ENCODE results near the gene PHF14. TPM values are rescaled to one million over a fixed set of nuclear protein-coding genes. Genes with fewer than 3 reads are reported as not detected.

Gene PHF14
- total RNA-seq, 1 donor from 2014 or later, result 43.8 TPM

GRCh38 chr7:11006291-11006690, 32.6 kb downstream of the PHF14 start:
- H3K4me1 Mint-ChIP-seq (ENCODE audit: low read depth), result peaks cover 13% of the 10 kb centered on the region
- no peak overlapping the region for H3K27ac Mint-ChIP-seq
- H3K9me3 Mint-ChIP-seq, result no peaks in the 10 kb centered on the region
- H3K27me3 Mint-ChIP-seq (ENCODE audit: insufficient read depth), result no peaks in the 10 kb centered on the region
- intact Hi-C loops (cut with micrococcal nuclease), result no loop called here
- peaks cover 7% of the 10 kb centered on the region for H3K36me3 Mint-ChIP-seq (ENCODE audit: low read depth)
- DNase-seq (ENCODE audit: low spot score), result no peak
- H3K4me3 Mint-ChIP-seq, result no peak overlapping the region

- intact Hi-C loops (cut with micrococcal nuclease), result no loop called here
- peaks cover 8% of the 10 kb centered on the region for H3K4me1 Mint-ChIP-seq (ENCODE audit: low read depth)
Observed at GRCh38 chr7:11009631-11010030, 36.0 kb downstream of the PHF14 start.

GRCh38 chr7:11021468-11021867, 47.8 kb downstream of the PHF14 start:
- no peak for DNase-seq (ENCODE audit: low spot score)
- Mint-ChIP-seq H3K9me3 (no peaks in the 10 kb centered on the region), H3K27me3 (ENCODE audit: insufficient read depth) (no peaks in the 10 kb centered on the region), H3K36me3 (ENCODE audit: low read depth) (peaks cover 26% of the 10 kb centered on the region), H3K27ac (no peak overlapping the region), H3K4me3 (no peak overlapping the region), H3K4me1 (ENCODE audit: low read depth) (no peaks in the 10 kb centered on the region)
- intact Hi-C loops (cut with micrococcal nuclease), result no loop called here

More at GRCh38 chr7:11009631-11010030, 36.0 kb downstream of the PHF14 start:
- DNase-seq (ENCODE audit: low spot score), result no peak
- Mint-ChIP-seq H3K9me3 (no peaks in the 10 kb centered on the region), H3K4me3 (no peak overlapping the region), H3K27me3 (ENCODE audit: insufficient read depth) (no peaks in the 10 kb centered on the region), H3K36me3 (ENCODE audit: low read depth) (peaks cover 13% of the 10 kb centered on the region), H3K27ac (no peak overlapping the region)

- intact Hi-C loops (cut with micrococcal nuclease), result no loop called here
- Mint-ChIP-seq H3K36me3 (ENCODE audit: low read depth) (peaks cover 21% of the 10 kb centered on the region), H3K4me1 (ENCODE audit: low read depth) (no peaks in the 10 kb centered on the region), H3K9me3 (no peaks in the 10 kb centered on the region), H3K27ac (no peak overlapping the region), H3K27me3 (ENCODE audit: insufficient read depth) (no peaks in the 10 kb centered on the region), H3K4me3 (no peak overlapping the region)
- no peak for DNase-seq (ENCODE audit: low spot score)
Observed at GRCh38 chr7:11026452-11027359, 53.0 kb downstream of the PHF14 start.

- Mint-ChIP-seq H3K4me3 (no peak overlapping the region), H3K36me3 (ENCODE audit: low read depth) (peaks cover 5% of the 10 kb centered on the region), H3K9me3 (no peaks in the 10 kb centered on the region), H3K27me3 (ENCODE audit: insufficient read depth) (no peaks in the 10 kb centered on the region), H3K4me1 (ENCODE audit: low read depth) (no peaks in the 10 kb centered on the region), H3K27ac (no peak overlapping the region)
- intact Hi-C loops (cut with micrococcal nuclease), result no loop called here
- DNase-seq (ENCODE audit: low spot score), result no peak
Observed at GRCh38 chr7:11035661-11036060, 62.0 kb downstream of the PHF14 start.

- no peaks in the 10 kb centered on the region for H3K27me3 Mint-ChIP-seq (ENCODE audit: insufficient read depth)
- no peaks in the 10 kb centered on the region for H3K9me3 Mint-ChIP-seq
- peaks cover 5% of the 10 kb centered on the region for H3K36me3 Mint-ChIP-seq (ENCODE audit: low read depth)
- H3K4me1 Mint-ChIP-seq (ENCODE audit: low read depth), result no peaks in the 10 kb centered on the region
- no peak overlapping the region for H3K27ac Mint-ChIP-seq
- DNase-seq (ENCODE audit: low spot score), result no peak
- no peak overlapping the region for H3K4me3 Mint-ChIP-seq
- intact Hi-C loops (cut with micrococcal nuclease), result no loop called here
Observed at GRCh38 chr7:11039974-11040373, 66.3 kb downstream of the PHF14 start.

GRCh38 chr7:11054033-11054432, 80.4 kb downstream of the PHF14 start:
- no peak overlapping the region for H3K27ac Mint-ChIP-seq
- intact Hi-C loops (cut with micrococcal nuclease), result loop anchor here (10.0 kb wide), 1 partner anchor 161 kb away; no protein-coding TSS in a partner anchor

GRCh38 chr7:11060893-11061292, 87.2 kb downstream of the PHF14 start:
- Mint-ChIP-seq H3K27ac (no peak overlapping the region), H3K4me3 (no peak overlapping the region), H3K36me3 (ENCODE audit: low read depth) (peaks cover 9% of the 10 kb centered on the region), H3K4me1 (ENCODE audit: low read depth) (no peaks in the 10 kb centered on the region), H3K27me3 (ENCODE audit: insufficient read depth) (no peaks in the 10 kb centered on the region), H3K9me3 (no peaks in the 10 kb centered on the region)
- DNase-seq (ENCODE audit: low spot score), result no peak
- intact Hi-C loops (cut with micrococcal nuclease), result no loop called here

More at GRCh38 chr7:11054033-11054432, 80.4 kb downstream of the PHF14 start:
- Mint-ChIP-seq H3K36me3 (ENCODE audit: low read depth) (peaks cover 13% of the 10 kb centered on the region), H3K27me3 (ENCODE audit: insufficient read depth) (no peaks in the 10 kb centered on the region), H3K9me3 (no peaks in the 10 kb centered on the region), H3K4me1 (ENCODE audit: low read depth) (no peaks in the 10 kb centered on the region), H3K4me3 (no peak overlapping the region)
- DNase-seq (ENCODE audit: low spot score), result no peak

- Mint-ChIP-seq H3K27ac (no peak overlapping the region), H3K4me1 (ENCODE audit: low read depth) (no peaks in the 10 kb centered on the region), H3K27me3 (ENCODE audit: insufficient read depth) (no peaks in the 10 kb centered on the region), H3K9me3 (no peaks in the 10 kb centered on the region), H3K4me3 (no peak overlapping the region), H3K36me3 (ENCODE audit: low read depth) (peaks cover 9% of the 10 kb centered on the region)
- DNase-seq (ENCODE audit: low spot score), result no peak
- intact Hi-C loops (cut with micrococcal nuclease), result no loop called here
Observed at GRCh38 chr7:11062110-11062509, 88.4 kb downstream of the PHF14 start.

- Mint-ChIP-seq H3K4me1 (ENCODE audit: low read depth) (no peaks in the 10 kb centered on the region), H3K4me3 (no peak overlapping the region), H3K9me3 (no peaks in the 10 kb centered on the region), H3K27me3 (ENCODE audit: insufficient read depth) (no peaks in the 10 kb centered on the region), H3K27ac (no peak overlapping the region), H3K36me3 (ENCODE audit: low read depth) (peaks cover 7% of the 10 kb centered on the region)
- intact Hi-C loops (cut with micrococcal nuclease), result no loop called here
- no peak for DNase-seq (ENCODE audit: low spot score)
Observed at GRCh38 chr7:11069591-11069990, 95.9 kb downstream of the PHF14 start.

GRCh38 chr7:11077816-11078215, 104.1 kb downstream of the PHF14 start:
- H3K27me3 Mint-ChIP-seq (ENCODE audit: insufficient read depth), result no peaks in the 10 kb centered on the region
- H3K4me1 Mint-ChIP-seq (ENCODE audit: low read depth), result peaks cover 11% of the 10 kb centered on the region
- H3K27ac Mint-ChIP-seq, result no peak overlapping the region
- H3K36me3 Mint-ChIP-seq (ENCODE audit: low read depth), result peaks cover 7% of the 10 kb centered on the region
- DNase-seq (ENCODE audit: low spot score), result no peak
- intact Hi-C loops (cut with micrococcal nuclease), result no loop called here
- no peak overlapping the region for H3K4me3 Mint-ChIP-seq
- H3K9me3 Mint-ChIP-seq, result no peaks in the 10 kb centered on the region

GRCh38 chr7:11078247-11078834, 104.7 kb downstream of the PHF14 start:
- Mint-ChIP-seq H3K36me3 (ENCODE audit: low read depth) (peaks cover 8% of the 10 kb centered on the region), H3K27ac (no peak overlapping the region), H3K4me1 (ENCODE audit: low read depth) (peaks cover 12% of the 10 kb centered on the region), H3K4me3 (no peak overlapping the region), H3K27me3 (ENCODE audit: insufficient read depth) (no peaks in the 10 kb centered on the region), H3K9me3 (no peaks in the 10 kb centered on the region)
- no peak for DNase-seq (ENCODE audit: low spot score)
- intact Hi-C loops (cut with micrococcal nuclease), result no loop called here

GRCh38 chr7:11079907-11080306, 106.2 kb downstream of the PHF14 start:
- no peak for DNase-seq (ENCODE audit: low spot score)
- Mint-ChIP-seq H3K36me3 (ENCODE audit: low read depth) (peaks cover 10% of the 10 kb centered on the region), H3K9me3 (no peaks in the 10 kb centered on the region), H3K27me3 (ENCODE audit: insufficient read depth) (no peaks in the 10 kb centered on the region), H3K4me3 (no peak overlapping the region), H3K27ac (no peak overlapping the region), H3K4me1 (ENCODE audit: low read depth) (peaks cover 12% of the 10 kb centered on the region)
- intact Hi-C loops (cut with micrococcal nuclease), result no loop called here
